Muscle layer of duodenum (tissue), 2 donors: ENCODE data around the gene CHRNG.

Experiments
- H3K27ac ChIP-seq: one replicate; pipeline ENCODE4 v1.7.0; 2013; ENCODE audit warnings: mild to moderate bottlenecking, low read length
- H3K27me3 ChIP-seq: one replicate; pipeline ENCODE4 v1.7.0; 2013; ENCODE audit warnings: low read depth, mild to moderate bottlenecking, control low read depth, low read length
- H3K36me3 ChIP-seq, 2 donors: one replicate each; pipeline ENCODE4 v1.7.0; 2013; ENCODE audit warnings: low read length in 2 of 2, control low read depth in 1 of 2, mild to moderate bottlenecking in 1 of 2; ENCODE audit not compliant: insufficient read depth in 2 of 2, control insufficient read depth in 1 of 2
- H3K4me1 ChIP-seq, 2 donors: one replicate each; pipeline ENCODE4 v1.7.0; 2013; ENCODE audit warnings: low read length in 2 of 2, mild to moderate bottlenecking in 2 of 2, control low read depth in 1 of 2, moderate library complexity in 1 of 2; ENCODE audit not compliant: insufficient read depth in 2 of 2, control insufficient read depth in 1 of 2
- H3K4me3 ChIP-seq, 2 donors: one replicate each; pipeline ENCODE4 v1.7.0; 2013; ENCODE audit warnings: low read length in 2 of 2, low read depth in 1 of 2, mild to moderate bottlenecking in 1 of 2
- H3K9me3 ChIP-seq, 2 donors: one replicate each; pipeline ENCODE4 v1.7.0; 2013; ENCODE audit warnings: low read length in 2 of 2, control low read depth in 1 of 2, mild to moderate bottlenecking in 1 of 2; ENCODE audit not compliant: control insufficient read depth in 1 of 2
- donor health status: healthy.

CHRNG gene

DNA sequence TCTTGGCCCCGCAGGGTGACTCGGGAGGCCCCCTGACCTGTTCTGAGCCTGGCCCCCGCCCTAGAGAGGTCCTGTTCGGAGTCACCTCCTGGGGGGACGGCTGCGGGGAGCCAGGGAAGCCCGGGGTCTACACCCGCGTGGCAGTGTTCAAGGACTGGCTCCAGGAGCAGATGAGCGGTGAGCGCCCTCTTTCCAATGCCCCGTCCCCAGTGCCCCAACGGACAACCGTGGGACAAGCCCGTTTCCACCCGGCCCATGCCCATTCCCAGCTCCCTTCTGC, 16.1 kb upstream of the CHRNG start:
- H3K27ac ChIP-seq = no peak overlapping the region
- no peaks in the 10 kb centered on the region for H3K36me3 ChIP-seq
- peaks cover 0 to 28% of the 10 kb centered on the region in 2 donors for H3K4me1 ChIP-seq
- no peaks in the 10 kb centered on the region for H3K9me3 ChIP-seq
- H3K27me3 ChIP-seq = peaks cover 14% of the 10 kb centered on the region
- peak overlapping the region in 1 of 2 donors; percentile 44 for H3K4me3 ChIP-seq

DNA sequence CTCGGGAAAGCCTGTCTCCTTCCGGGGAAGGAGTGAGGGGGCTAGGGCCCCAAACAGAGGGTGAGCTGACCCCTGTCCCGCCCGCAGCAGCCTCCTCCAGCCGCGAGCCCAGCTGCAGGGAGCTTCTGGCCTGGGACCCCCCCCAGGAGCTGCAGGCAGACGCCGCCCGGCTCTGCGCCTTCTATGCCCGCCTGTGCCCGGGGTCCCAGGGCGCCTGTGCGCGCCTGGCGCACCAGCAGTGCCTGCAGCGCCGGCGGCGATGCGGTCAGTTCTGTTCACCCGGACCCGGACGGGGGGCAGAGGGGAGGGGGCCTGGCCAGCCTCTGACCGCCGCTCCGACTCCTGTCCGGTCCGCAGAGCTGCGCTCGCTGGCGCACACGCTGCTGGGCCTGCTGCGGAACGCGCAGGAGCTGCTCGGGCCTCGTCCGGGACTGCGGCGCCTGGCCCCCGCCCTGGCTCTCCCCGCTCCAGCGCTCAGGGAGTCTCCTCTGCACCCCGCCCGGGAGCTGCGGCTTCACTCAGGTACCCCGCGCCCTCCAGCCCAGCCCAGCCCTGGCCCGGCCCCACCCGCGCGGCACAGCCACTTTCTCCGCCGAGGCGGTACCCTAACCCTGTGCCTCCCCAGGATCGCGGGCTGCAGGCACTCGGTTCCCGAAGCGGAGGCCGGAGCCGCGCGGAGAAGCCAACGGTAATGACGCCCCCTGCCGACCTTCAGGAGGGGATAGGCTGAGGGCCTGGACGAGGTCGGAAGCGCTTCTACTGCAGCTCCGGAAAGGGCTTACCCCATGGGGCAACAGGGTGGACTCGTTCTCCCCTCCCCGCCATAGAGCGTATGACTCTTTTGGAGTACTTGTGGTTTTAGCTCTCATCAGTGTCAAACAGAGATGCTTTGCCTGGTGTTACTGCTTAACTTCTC, 15.6 kb upstream of the CHRNG start:
- no peak overlapping the region for H3K27ac ChIP-seq
- peak overlapping the region in 1 of 2 donors; percentile 44 for H3K4me3 ChIP-seq
- H3K36me3 ChIP-seq = no peaks in the 10 kb centered on the region
- H3K9me3 ChIP-seq = no peaks in the 10 kb centered on the region
- H3K4me1 ChIP-seq = peaks cover 0 to 28% of the 10 kb centered on the region in 2 donors
- peaks cover 14% of the 10 kb centered on the region for H3K27me3 ChIP-seq

DNA sequence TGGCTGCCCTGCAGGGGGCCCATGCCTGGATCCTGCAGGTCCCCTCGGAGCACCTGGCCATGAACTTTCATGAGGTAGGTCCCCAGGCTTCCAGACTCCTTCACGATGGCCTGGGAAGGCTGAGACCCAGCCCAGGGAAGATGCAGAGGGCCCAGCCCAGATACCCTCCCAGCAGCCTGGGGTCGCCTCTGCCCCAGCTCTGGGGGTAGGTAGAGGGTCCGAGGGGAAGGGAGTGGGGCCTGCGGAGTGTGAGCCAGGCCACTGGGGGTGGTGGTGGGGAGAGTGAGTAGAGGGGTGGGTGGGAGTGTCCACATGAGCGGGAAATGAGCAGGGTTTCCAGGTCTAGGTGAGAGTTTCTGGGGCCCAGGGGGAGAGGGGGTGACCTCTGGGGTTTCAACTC, 14.7 kb upstream of the CHRNG start:
- Histone ChIP-seq H3K9me3 (no peaks in the 10 kb centered on the region), H3K27me3 (peaks cover 14% of the 10 kb centered on the region), H3K4me1 (peaks cover 0 to 28% of the 10 kb centered on the region in 2 donors), H3K27ac (no peak overlapping the region), H3K4me3 (no peak overlapping the region), H3K36me3 (no peaks in the 10 kb centered on the region)

DNA sequence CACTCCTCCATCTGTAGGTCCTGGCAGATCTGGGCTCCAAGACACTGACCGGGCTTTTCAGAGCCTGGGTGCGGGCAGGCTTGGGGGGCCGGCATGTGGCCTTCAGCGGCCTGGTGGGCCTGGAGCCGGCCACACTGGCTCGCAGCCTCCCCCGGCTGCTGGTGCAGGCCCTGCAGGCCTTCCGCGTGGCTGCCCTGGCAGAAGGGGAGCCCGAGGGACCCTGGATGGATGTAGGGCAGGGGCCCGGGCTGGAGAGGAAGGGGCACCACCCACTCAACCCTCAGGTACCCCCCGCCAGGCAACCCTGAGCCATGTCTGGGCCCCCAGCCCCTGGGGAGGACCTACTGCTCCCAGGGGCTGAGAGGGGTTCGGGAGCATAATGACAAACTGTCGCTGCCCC, 14.3 kb upstream of the CHRNG start:
- no peaks in the 10 kb centered on the region for H3K9me3 ChIP-seq
- H3K27me3 ChIP-seq = peaks cover 16% of the 10 kb centered on the region
- no peak overlapping the region for H3K4me3 ChIP-seq
- H3K4me1 ChIP-seq = peaks cover 0 to 28% of the 10 kb centered on the region in 2 donors
- H3K27ac ChIP-seq = no peak overlapping the region
- H3K36me3 ChIP-seq = no peaks in the 10 kb centered on the region

DNA sequence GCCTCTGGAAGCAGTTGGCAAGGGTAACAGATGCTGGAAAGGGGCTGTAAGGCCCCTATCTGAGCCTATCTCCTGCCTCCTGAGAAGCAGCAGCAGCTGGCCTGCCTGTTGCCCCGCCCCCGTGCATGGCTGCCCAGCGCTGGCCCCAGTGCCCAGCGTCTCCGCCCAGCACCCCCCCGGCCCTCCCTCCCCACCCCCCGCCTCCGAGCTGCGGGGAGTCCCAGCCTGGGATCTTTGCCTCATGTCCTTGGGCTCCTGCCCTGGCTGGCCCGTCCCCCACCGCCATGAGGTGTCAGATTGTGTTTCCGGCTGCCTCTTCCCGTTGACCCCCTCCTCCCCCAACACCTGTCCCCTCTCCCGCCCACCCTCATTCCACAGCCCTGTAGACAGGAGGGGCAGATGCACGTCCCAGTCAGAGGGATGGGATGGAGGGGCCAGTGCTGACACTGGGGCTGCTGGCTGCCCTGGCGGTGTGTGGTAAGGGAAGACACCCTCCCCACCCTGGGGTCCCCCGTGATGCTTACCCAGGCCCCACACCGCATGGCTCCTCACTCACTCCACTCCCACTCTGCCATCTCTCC, 13.6 kb upstream of the CHRNG start, which contains the start of gene CHRND:
CHRND (plus strand) TSS at position 370 of the 581 bp plus-strand sequence; CDS start at position 426, 56 bp downstream.
- Histone ChIP-seq H3K9me3 (no peaks in the 10 kb centered on the region), H3K4me1 (peaks cover 0 to 28% of the 10 kb centered on the region in 2 donors), H3K4me3 (no peak within 1 kb of the TSS), H3K36me3 (no peaks in the 10 kb centered on the region), H3K27ac (no peak within 1 kb of the TSS), H3K27me3 (peaks cover 19% of the 10 kb centered on the region)

DNA sequence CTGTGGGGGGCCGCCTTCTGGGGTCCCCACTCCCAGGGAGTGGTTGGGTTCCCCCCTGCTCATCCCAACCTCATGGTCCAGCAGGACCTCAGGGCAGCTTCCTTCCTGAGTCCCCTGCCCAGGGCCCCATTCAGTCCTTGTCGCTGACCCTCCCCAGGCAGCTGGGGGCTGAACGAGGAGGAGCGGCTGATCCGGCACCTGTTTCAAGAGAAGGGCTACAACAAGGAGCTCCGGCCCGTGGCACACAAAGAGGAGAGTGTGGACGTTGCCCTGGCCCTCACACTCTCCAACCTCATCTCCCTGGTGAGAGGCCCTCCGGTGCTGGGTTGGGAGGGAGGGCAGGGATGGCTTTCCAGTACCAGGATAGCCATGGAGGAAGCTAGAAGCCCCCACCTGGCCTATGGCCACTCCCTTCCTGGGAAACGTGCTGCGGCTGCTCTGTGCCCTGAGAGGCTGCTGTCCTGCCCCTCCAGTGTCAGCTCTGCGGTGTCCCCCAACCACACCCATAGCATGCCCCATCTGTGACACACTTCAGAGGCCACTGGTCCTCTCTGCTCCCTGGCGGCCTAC, 13.0 kb upstream of the CHRNG start:
- Histone ChIP-seq H3K27me3 (peaks cover 19% of the 10 kb centered on the region), H3K27ac (no peak overlapping the region), H3K4me1 (peaks cover 0 to 28% of the 10 kb centered on the region in 2 donors), H3K36me3 (no peaks in the 10 kb centered on the region), H3K4me3 (no peak overlapping the region), H3K9me3 (no peaks in the 10 kb centered on the region)

DNA sequence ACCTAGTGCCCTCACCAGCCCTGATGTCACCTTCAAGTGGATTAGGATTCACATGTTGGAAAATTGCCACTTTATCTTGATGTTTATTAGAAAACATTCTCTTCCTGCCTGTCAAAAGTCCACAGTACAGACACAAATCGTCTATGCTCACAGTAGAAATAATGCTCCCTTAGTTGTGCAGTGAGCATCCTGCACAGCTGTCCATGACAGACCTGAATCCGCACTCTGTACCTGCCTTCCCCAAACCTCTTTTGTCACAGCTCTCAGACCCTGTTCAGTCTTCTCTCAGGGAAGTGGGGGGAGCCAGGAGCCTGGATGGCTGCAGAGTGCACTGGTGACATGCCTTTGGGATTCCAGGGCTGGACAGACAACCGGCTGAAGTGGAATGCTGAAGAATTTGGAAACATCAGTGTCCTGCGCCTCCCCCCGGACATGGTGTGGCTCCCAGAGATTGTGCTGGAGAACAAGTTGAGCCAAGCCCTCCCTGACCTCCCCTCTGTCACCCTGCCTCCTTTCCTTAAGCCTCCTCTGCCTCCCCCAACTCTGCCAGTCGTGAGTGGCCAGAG, 11.5 kb upstream of the CHRNG start:
- Histone ChIP-seq H3K36me3 (no peaks in the 10 kb centered on the region), H3K9me3 (no peaks in the 10 kb centered on the region), H3K4me3 (no peak overlapping the region), H3K27ac (no peak overlapping the region), H3K4me1 (peaks cover 0 to 15% of the 10 kb centered on the region in 2 donors), H3K27me3 (peaks cover 15% of the 10 kb centered on the region)

DNA sequence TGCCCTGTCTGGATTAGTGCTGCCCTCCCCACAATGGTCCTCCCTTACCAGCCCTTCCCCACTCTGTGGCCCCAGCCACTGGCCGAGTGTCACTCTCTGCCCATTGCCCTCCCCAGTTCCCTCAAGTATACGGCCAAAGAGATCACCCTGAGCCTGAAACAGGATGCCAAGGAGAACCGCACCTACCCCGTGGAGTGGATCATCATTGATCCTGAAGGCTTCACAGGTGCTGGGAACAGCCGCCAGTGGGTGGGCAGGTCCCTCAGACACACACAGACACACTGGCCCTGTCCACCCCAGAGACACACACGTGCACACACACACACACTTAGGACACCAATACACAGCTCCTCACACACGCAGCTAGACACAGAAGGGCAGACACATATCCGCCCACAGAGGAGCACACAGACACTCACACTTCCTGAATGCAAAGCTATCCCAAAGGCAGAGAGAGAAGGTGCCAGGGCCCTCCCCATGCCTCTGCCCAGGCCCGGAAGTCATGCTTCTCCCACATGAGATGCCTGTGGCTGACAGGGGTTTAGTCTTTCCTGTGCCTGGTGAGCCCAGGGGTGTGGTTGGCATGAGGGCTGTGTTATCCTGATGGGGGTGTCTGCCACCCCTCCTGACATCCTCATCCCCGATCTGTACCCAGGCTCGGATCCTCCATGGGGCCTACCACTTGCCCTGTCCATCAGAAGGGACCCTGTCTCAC, 10.6 kb upstream of the CHRNG start:
- Histone ChIP-seq H3K4me3 (no peak overlapping the region), H3K36me3 (no peaks in the 10 kb centered on the region), H3K27me3 (peaks cover 11% of the 10 kb centered on the region), H3K4me1 (peaks cover 0 to 9% of the 10 kb centered on the region in 2 donors), H3K27ac (no peak overlapping the region), H3K9me3 (no peaks in the 10 kb centered on the region)

DNA sequence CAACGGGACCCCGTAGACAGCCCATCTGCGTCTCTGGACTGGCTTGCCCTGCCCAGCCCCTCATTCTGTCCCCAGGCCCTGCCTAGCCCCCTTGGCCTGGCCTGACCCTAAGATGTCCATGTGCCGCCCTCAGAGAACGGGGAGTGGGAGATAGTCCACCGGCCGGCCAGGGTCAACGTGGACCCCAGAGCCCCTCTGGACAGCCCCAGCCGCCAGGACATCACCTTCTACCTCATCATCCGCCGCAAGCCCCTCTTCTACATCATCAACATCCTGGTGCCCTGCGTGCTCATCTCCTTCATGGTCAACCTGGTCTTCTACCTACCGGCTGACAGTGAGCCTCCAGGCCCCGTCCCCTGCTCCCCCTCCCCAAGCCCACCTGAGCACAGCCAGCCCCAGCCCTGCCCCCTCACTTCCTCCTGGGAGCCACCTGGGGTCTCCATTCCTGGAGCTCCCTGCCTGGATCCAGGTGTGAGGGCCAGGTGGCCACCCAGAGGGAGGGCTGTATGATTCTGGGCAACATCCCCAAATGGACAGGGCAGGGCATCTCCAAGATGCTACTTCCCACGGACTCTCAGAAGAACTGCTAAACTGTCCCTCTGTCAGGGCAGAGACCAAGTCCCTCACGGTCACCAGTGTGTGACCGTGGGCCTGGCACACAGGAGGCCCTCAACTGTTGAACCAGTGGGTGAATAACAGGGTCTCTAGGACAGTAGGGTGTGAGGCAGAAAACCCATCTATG, 9.5 kb upstream of the CHRNG start:
- Histone ChIP-seq H3K27ac (no peak overlapping the region), H3K4me1 (peaks cover 0 to 6% of the 10 kb centered on the region in 2 donors), H3K36me3 (no peaks in the 10 kb centered on the region), H3K4me3 (no peak overlapping the region), H3K9me3 (no peaks in the 10 kb centered on the region), H3K27me3 (peaks cover 5% of the 10 kb centered on the region)

DNA sequence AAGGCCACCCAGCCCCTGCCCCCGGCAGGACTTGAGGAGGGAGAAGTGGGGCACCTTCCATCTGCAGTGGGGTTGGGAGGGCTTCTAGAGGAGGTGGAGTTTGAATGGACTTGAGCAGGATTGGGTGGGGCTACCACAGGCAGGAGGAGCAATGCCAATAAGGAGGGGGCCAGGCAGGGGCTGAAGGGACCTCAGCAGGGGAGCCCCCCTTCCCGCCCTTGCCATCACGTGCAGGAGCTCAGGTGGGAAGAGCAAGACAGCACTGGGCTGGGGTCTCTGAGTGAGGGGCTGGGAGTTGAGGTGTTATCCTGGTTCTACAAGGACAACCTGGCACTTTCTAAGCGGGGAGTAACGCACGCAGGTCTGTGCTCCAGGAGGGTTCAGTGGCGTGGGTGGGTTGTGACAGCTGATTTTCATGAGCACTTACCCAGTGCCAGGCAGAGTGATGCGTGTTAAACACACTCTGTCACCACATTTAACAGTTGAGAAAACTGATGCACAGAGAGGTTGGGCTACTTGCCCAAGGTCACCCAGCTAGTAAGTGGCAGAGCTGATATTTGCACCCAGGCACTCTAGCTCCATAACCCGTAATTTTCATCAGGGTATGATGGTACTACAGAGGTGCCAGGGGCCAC, 8.7 kb upstream of the CHRNG start:
- no peaks in the 10 kb centered on the region for H3K4me1 ChIP-seq
- H3K9me3 ChIP-seq = no peaks in the 10 kb centered on the region
- no peak overlapping the region for H3K27ac ChIP-seq
- H3K36me3 ChIP-seq = no peaks in the 10 kb centered on the region
- peaks cover 5% of the 10 kb centered on the region for H3K27me3 ChIP-seq
- H3K4me3 ChIP-seq = no peak overlapping the region
